Astrocyte (in vitro differentiated cells and primary cell): ENCODE results near the gene KDM6A. TPM values are rescaled to one million over a fixed set of nuclear protein-coding genes. Genes with fewer than 3 reads are reported as not detected.

Experiments
- DNase-seq: peaks from one replicate; pipeline ENCODE4 v3.0.0-alpha.2; 2010; ENCODE audit warnings: low read depth
- FAIRE-seq: peaks from 2 replicates; lab custom pipeline; 2011; peaks lifted over from hg19 to GRCh38; lab: Jason Lieb, UNC
- H2AFZ ChIP-seq: 2 replicates; pipeline ENCODE4 v1.6.0; 2012; ENCODE audit warnings: low read depth, low read length, inconsistent platforms
- H3K27ac ChIP-seq: 2 replicates; pipeline ENCODE4 v1.5.1; 2011; ENCODE audit warnings: low read depth, low read length, inconsistent platforms
- H3K27me3 ChIP-seq: 2 replicates; pipeline ENCODE4 v1.6.0; 2011; ENCODE audit warnings: low read length, inconsistent platforms; ENCODE audit not compliant: insufficient read depth
- H3K36me3 ChIP-seq: 2 replicates; pipeline ENCODE4 v1.5.1; 2011; ENCODE audit warnings: low read length, inconsistent platforms; ENCODE audit not compliant: insufficient read depth
- H3K4me1 ChIP-seq: 2 replicates; pipeline ENCODE4 v1.5.1; 2011; ENCODE audit warnings: low read length, inconsistent platforms; ENCODE audit not compliant: insufficient read depth
- H3K4me2 ChIP-seq: 2 replicates; pipeline ENCODE4 v1.6.0; 2012; ENCODE audit warnings: low read length, inconsistent platforms
- H3K4me3 ChIP-seq: 2 replicates; pipeline ENCODE4 v1.5.1; 2011; ENCODE audit warnings: low read depth, mild to moderate bottlenecking, low read length, inconsistent platforms; ENCODE audit not compliant: insufficient read depth
- H3K79me2 ChIP-seq: 2 replicates; pipeline ENCODE4 v1.6.0; 2012; ENCODE audit warnings: mild to moderate bottlenecking, low read length, inconsistent platforms; ENCODE audit not compliant: insufficient read depth
- H3K9ac ChIP-seq: 2 replicates; pipeline ENCODE4 v1.6.0; 2012; ENCODE audit warnings: mild to moderate bottlenecking, low read length, inconsistent platforms
- H3K9me3 ChIP-seq: 2 replicates; pipeline ENCODE4 v1.5.1; 2012; ENCODE audit warnings: low read depth, mild to moderate bottlenecking, low read length, inconsistent platforms; ENCODE audit not compliant: insufficient read depth
- H4K20me1 ChIP-seq: 2 replicates; pipeline ENCODE4 v1.6.0; 2012; ENCODE audit warnings: low read length, inconsistent platforms; ENCODE audit not compliant: insufficient read depth
- H3K27ac Mint-ChIP-seq: one replicate; pipeline ENCODE4 v1.8.0; 2021; ENCODE audit warnings: mild to moderate bottlenecking, mixed read lengths; ENCODE audit not compliant: unreplicated experiment
- H3K27me3 Mint-ChIP-seq: one replicate; pipeline ENCODE4 v1.8.0; 2021; ENCODE audit warnings: low read depth, mixed read lengths; ENCODE audit not compliant: unreplicated experiment
- H3K36me3 Mint-ChIP-seq: one replicate; pipeline ENCODE4 v1.8.0; 2021; ENCODE audit warnings: low read depth, mixed read lengths; ENCODE audit not compliant: unreplicated experiment
- H3K4me1 Mint-ChIP-seq: one replicate; pipeline ENCODE4 v1.8.0; 2021; ENCODE audit warnings: low read depth, mixed read lengths; ENCODE audit not compliant: unreplicated experiment
- H3K4me3 Mint-ChIP-seq: one replicate; pipeline ENCODE4 v1.8.0; 2021; ENCODE audit warnings: mild to moderate bottlenecking, moderate library complexity, mixed read lengths; ENCODE audit not compliant: unreplicated experiment
- H3K9me3 Mint-ChIP-seq: one replicate; pipeline ENCODE4 v1.8.0; 2021; ENCODE audit warnings: mild to moderate bottlenecking, mixed read lengths; ENCODE audit not compliant: unreplicated experiment
- CTCF ChIP-seq: IDR thresholded peaks from 2 replicates; pipeline ENCODE4 v1.5.1; 2011; ENCODE audit warnings: low read depth, mild to moderate bottlenecking, inconsistent platforms, low read length, moderate library complexity; ENCODE audit not compliant: insufficient read depth
- EZH2 ChIP-seq: IDR thresholded peaks from 2 replicates; pipeline ENCODE4 v1.6.1; 2012; ENCODE audit warnings: mild to moderate bottlenecking, low read length, inconsistent platforms; ENCODE audit not compliant: insufficient read depth
- total RNA-seq: library from RNA; stranded (reverse); gene quantifications from 2 replicates; pipeline ENCODE4 v1.2.1, GENCODE V29; 2021

The KDM6A gene
- total RNA-seq, 1 donor from 2014 or later, result 44.0 TPM

GRCh38 chrX:45011597-45011996 is 138.6 kb downstream of the KDM6A start:
- H3K27ac Mint-ChIP-seq, result no peak overlapping the region
- peaks cover 16% of the 10 kb centered on the region for H3K4me1 Mint-ChIP-seq
- H4K20me1 ChIP-seq, result peaks cover 10% of the 10 kb centered on the region
- H3K79me2 ChIP-seq, result peaks cover 39% of the 10 kb centered on the region
- TF ChIP-seq CTCF (no peak), EZH2 (no peak)
- FAIRE-seq (no peak), DNase-seq (no peak)
- peaks cover under 1% of the 10 kb centered on the region for H3K9me3 Mint-ChIP-seq
- H3K36me3 ChIP-seq, result no peaks in the 10 kb centered on the region
- H3K4me1 ChIP-seq, result peaks cover 5% of the 10 kb centered on the region
- H3K9me3 ChIP-seq, result no peaks in the 10 kb centered on the region
- no peak overlapping the region for H3K9ac ChIP-seq
- H3K27me3 Mint-ChIP-seq, result no peaks in the 10 kb centered on the region
- peaks cover under 1% of the 10 kb centered on the region for H3K36me3 Mint-ChIP-seq
- no peaks in the 10 kb centered on the region for H3K27me3 ChIP-seq
- H3K4me2 ChIP-seq, result no peak overlapping the region
- H2AFZ ChIP-seq, result no peak overlapping the region
- H3K4me3 Mint-ChIP-seq, result no peak overlapping the region
- H3K4me3 ChIP-seq, result no peak overlapping the region
- H3K27ac ChIP-seq, result peak overlapping the region; percentile 42

GRCh38 chrX:45017946-45018345 is 145.0 kb downstream of the KDM6A start:
- Mint-ChIP-seq H3K9me3 (no peaks in the 10 kb centered on the region), H3K36me3 (no peaks in the 10 kb centered on the region), H3K27ac (no peak overlapping the region), H3K4me3 (no peak overlapping the region), H3K4me1 (peaks cover 15% of the 10 kb centered on the region), H3K27me3 (no peaks in the 10 kb centered on the region)
- Histone ChIP-seq H3K9me3 (no peaks in the 10 kb centered on the region), H3K4me2 (no peak overlapping the region), H3K27ac (no peak overlapping the region), H3K27me3 (no peaks in the 10 kb centered on the region), H3K4me1 (no peaks in the 10 kb centered on the region), H3K36me3 (no peaks in the 10 kb centered on the region), H2AFZ (no peak overlapping the region), H3K4me3 (no peak overlapping the region), H4K20me1 (peaks cover 18% of the 10 kb centered on the region), H3K79me2 (peaks cover 35% of the 10 kb centered on the region), H3K9ac (no peak overlapping the region)
- DNase-seq, result no peak
- peak; percentile 73 for FAIRE-seq
- TF ChIP-seq CTCF (no peak), EZH2 (no peak)

GRCh38 chrX:45022150-45022549 is 149.2 kb downstream of the KDM6A start:
- H3K4me1 ChIP-seq, result no peaks in the 10 kb centered on the region
- H3K4me2 ChIP-seq, result no peak overlapping the region
- FAIRE-seq (no peak), DNase-seq (no peak)
- H3K27me3 Mint-ChIP-seq, result no peaks in the 10 kb centered on the region
- peaks cover 17% of the 10 kb centered on the region for H4K20me1 ChIP-seq
- no peaks in the 10 kb centered on the region for H3K36me3 ChIP-seq
- H3K9ac ChIP-seq, result no peak overlapping the region
- no peak overlapping the region for H3K27ac Mint-ChIP-seq
- H3K9me3 Mint-ChIP-seq, result no peaks in the 10 kb centered on the region
- no peaks in the 10 kb centered on the region for H3K36me3 Mint-ChIP-seq
- no peak overlapping the region for H3K4me3 Mint-ChIP-seq
- peaks cover 10% of the 10 kb centered on the region for H3K4me1 Mint-ChIP-seq
- H3K27ac ChIP-seq, result no peak overlapping the region
- no peak overlapping the region for H3K4me3 ChIP-seq
- H3K27me3 ChIP-seq, result no peaks in the 10 kb centered on the region
- peaks cover 22% of the 10 kb centered on the region for H3K79me2 ChIP-seq
- no peak for TF ChIP-seq CTCF
- TF ChIP-seq EZH2, result no peak
- no peaks in the 10 kb centered on the region for H3K9me3 ChIP-seq
- H2AFZ ChIP-seq, result no peak overlapping the region
